ENCODE measurements around the gene TRAF1. TPM values are rescaled to one million over a fixed set of nuclear protein-coding genes. Genes with fewer than 3 reads are reported as not detected.

Gene TRAF1
- total and polyA plus RNA-seq, 2 of the 13 experiments (the other 11 are each of a cell fraction or from before 2014, with no cell fraction given), result 0.44 to 1.0 TPM

GRCh38 chr9:120876842-120877240, 49.8 kb downstream of the TRAF1 start, which contains the start of gene PHF19 (continued):
- no peak for TF ChIP-seq ZFYVE20 (CRISPR knock-in tag; IDR thresholded peaks at IDR 0.05; ENCODE audit: borderline replicate concordance, low read depth)
- TF ChIP-seq ZBTB39 (CRISPR knock-in tag; IDR thresholded peaks at IDR 0.05), result no peak
- TF ChIP-seq JUNB (CRISPR knock-in tag; IDR thresholded peaks at IDR 0.05; ENCODE audit: borderline replicate concordance), result no peak
- TF ChIP-seq MZF1 (CRISPR knock-in tag; IDR thresholded peaks at IDR 0.05; ENCODE audit: borderline replicate concordance), result no peak
- TF ChIP-seq MEF2D (CRISPR knock-in tag; IDR thresholded peaks at IDR 0.05), result no peak
- no peak for TF ChIP-seq CSRNP1 (CRISPR knock-in tag; IDR thresholded peaks at IDR 0.05)
- no peak for TF ChIP-seq NR2F6 (IDR thresholded peaks at IDR 0.05)
- TF ChIP-seq NR2F6 (CRISPR knock-in tag; IDR thresholded peaks at IDR 0.05), result no peak
- no peak for TF ChIP-seq ZBTB43 (CRISPR knock-in tag; conservative IDR thresholded peaks at IDR 0.05)
- TF ChIP-seq TRIM22 (IDR thresholded peaks at IDR 0.05), result no peak
- TF ChIP-seq ELF1 (CRISPR knock-in tag; IDR thresholded peaks at IDR 0.05), result no peak
- TF ChIP-seq SP140L (CRISPR knock-in tag; IDR thresholded peaks at IDR 0.05; ENCODE audit: borderline replicate concordance), result no peak
- TF ChIP-seq ATF7-NPFF (CRISPR knock-in tag; IDR thresholded peaks at IDR 0.05; ENCODE audit: low read depth), result no peak
- TF ChIP-seq THAP7 (CRISPR knock-in tag; IDR thresholded peaks at IDR 0.05), result no peak
- no peak for TF ChIP-seq NCOA1 (CRISPR knock-in tag; IDR thresholded peaks at IDR 0.05)
- TF ChIP-seq SRF (IDR thresholded peaks at IDR 0.05; ENCODE audit: low read depth, low read length), result no peak
- no peak for TF ChIP-seq MYPOP (CRISPR knock-in tag; IDR thresholded peaks at IDR 0.05)
- no peak for TF ChIP-seq ZZZ3 (CRISPR knock-in tag; IDR thresholded peaks at IDR 0.05; ENCODE audit: borderline replicate concordance)
- no peak for TF ChIP-seq TAF15 (IDR thresholded peaks at IDR 0.05; ENCODE audit: low read depth, low read length, poor library complexity, severe bottlenecking)
- TF ChIP-seq RFX1 (IDR thresholded peaks at IDR 0.05), result no peak
- TF ChIP-seq ZFP36L2 (CRISPR knock-in tag; IDR thresholded peaks at IDR 0.05), result no peak

Data from HepG2 (cell line).